GM08714 (cell line): ENCODE results near the gene NOP53.
"Not testable (repeated sequence)": the region's sequence is repeated elsewhere in the genome, so short reads cannot be mapped to it uniquely, and the experiment has no call there.

Experiments used
- H3K4me3 ChIP-seq: fragments of 200-500 bp; sonication (Bioruptor generic); 2 replicates; pipeline ENCODE4 v1.5.1; 2014; ENCODE audit warnings: mild to moderate bottlenecking, low read length, inconsistent platforms
- ZNF274 ChIP-seq: IDR thresholded peaks from 2 replicates; pipeline ENCODE4 v1.6.1; 2012; ENCODE audit warnings: mild to moderate bottlenecking, low read depth, low read length

Gene NOP53

DNA sequence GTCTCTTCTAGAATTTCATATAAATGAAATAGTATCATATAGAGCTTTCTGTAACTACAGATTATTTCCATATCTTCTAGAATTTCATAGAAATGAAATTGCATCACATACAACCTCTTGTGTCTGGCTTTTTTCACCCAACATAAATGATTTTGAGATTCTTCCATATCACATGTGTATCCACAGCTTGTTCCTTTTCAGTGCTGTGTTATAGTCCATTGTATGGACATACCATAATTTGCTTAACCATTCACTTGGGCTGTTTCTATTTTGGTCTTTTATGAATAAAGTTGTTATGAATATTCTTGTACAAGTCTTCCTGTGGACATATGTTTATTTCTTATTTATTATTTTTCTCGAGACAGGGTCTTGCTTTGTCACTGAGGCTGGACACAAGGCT lies 47.3 kb downstream of the NOP53 start:
- H3K4me3 ChIP-seq: no peak overlapping the region
- no peak for TF ChIP-seq ZNF274

DNA sequence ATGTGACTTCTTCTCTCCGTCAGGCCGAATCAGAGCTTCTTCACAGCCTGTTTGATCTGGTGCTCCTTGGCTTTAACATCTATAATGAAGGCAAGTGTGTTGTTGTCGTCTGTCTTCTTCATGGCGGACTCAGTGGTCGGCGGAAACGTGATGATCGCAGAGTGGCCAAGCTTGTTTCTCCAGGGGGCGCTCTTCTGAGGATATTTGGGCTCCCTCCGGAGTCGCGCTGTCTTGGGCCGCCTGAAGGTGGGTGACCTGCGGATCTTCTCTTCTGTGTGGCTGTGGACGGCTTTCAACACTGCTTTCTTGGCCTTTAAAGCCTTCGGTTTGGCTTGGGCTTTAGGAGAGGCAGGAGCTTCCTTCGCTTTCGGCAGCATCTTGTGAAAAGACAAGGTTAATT lies 49.2 kb downstream of the NOP53 start:
- TF ChIP-seq ZNF274: no peak
- no peak overlapping the region for H3K4me3 ChIP-seq

DNA sequence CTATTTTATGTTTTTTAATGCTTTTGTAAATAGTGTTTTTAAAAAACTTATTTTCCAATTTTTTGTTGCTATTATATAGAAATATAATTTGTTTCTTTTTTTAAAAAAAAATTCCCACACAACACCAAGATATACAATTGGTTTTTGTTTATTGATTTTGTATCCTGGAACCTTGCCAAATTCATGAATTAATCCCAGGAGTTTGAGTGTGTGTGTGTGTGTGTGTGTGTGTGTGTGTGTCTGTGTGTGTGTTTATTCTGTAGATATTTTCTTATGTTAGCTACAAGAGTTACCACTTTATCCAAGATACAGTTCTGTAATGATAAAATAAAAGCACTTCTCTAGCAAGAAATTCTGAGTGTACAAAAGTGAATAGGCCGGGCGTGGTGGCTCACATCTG lies 51.4 kb downstream of the NOP53 start:
- no peak overlapping the region for H3K4me3 ChIP-seq
- no peak for TF ChIP-seq ZNF274

DNA sequence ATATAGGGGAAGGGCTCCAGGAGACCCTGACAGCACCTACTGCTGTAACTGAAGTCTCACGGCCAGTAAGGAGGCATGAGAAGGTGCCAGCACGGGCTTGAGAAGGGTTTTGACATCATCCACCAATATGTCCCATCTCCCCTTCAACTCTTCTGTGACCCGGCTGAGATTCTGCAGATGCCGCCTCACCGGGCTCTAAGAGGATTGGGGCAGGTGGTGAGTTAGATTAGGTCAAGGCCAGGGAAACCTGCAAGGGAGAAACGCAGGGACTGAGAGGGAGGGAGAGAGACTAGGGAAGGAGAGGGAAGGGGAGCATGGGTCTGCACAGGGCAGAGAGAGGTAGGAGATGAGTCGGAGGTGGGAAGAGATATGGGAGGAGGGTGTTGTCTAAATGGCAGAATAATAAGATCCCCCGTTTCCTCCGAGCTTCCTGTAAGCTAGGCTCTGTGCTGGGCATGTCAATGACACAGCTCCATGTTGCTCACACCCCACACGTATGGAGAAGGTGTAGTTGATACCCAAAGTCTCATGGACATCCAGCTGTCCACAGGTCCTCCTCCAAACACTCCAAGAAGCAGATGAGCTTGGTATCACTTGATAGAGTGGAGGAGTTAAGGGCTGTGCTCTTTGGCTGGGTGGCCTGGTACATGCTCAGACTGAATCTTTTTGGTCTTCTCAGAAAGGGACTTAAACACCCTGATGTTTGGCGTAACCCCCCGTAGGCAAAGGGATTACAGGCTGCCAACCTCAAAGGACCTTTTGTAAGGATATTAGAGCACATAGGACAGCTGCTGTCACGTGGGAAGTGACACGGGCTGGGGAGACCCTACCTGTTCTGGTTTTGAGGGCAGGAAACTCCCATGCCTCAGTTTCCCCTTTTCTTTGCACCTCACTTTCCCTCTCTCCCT lies 52.9 kb downstream of the NOP53 start:
- no peak for TF ChIP-seq ZNF274
- H3K4me3 ChIP-seq: no peak overlapping the region

DNA sequence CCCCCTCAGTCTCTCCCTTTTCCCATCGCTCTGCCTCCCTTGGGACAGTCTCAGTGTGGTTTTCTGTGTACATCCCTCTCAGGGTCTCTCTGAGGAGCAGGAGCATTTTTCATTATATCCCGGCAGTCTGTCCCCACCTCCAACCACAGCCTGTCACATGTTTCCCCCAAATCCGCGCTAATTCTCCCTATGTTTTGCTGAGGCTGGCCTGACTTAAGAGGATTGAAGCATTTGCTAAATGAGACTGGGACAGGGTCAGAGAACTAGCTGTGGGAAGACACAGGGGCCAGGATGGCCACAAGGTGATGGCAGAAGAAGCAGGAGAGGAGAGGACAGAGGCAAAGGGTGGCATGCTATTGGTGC lies 53.5 kb downstream of the NOP53 start:
- no peak for TF ChIP-seq ZNF274
- H3K4me3 ChIP-seq: no peak overlapping the region

DNA sequence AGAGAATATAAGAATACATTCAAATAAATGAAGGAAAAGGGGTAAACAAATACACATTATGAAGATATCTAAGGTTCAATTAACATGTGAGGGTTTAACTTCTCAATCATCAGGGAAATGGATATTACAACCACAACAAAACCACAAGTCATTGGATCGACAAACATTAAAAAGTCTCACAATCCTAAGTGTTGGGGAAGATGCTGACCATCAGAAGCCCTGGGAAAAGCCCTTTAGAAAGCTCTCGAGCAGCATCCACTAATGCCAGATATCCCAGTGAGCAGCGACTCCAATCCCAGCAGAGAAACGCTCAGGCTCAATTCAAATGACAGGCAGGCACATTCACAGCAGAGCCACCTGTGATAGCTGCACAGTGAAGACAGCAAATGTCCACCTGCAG lies 55.9 kb downstream of the NOP53 start:
- no peak for TF ChIP-seq ZNF274
- no peak overlapping the region for H3K4me3 ChIP-seq

DNA sequence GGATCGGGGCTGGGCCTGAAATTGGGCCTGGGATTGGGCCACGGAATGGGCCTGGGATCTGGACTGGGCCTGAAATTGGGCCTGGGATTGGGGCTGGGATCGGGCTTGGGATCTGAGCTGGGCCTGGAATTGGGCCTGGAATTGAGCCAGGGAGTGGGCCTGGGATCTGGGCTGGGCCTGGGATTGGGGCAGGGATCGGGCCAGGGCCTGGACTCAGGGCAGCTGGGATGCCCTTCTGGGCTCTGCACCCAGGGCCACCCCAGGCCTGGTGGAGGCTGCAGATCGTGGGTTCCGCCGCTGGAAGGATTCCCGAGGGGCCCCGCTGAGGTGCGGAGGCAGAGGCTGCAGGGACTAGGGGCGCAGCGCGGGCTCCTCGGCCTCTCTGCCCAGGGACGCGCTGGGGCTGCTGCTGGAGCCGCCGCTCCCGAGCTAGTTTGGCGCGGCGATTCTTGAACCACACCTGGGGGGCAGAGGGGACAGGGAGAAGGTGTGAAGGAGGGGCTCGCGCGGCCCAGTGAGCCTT lies 57.2 kb downstream of the NOP53 start:
- no peak overlapping the region for H3K4me3 ChIP-seq
- no peak for TF ChIP-seq ZNF274

DNA sequence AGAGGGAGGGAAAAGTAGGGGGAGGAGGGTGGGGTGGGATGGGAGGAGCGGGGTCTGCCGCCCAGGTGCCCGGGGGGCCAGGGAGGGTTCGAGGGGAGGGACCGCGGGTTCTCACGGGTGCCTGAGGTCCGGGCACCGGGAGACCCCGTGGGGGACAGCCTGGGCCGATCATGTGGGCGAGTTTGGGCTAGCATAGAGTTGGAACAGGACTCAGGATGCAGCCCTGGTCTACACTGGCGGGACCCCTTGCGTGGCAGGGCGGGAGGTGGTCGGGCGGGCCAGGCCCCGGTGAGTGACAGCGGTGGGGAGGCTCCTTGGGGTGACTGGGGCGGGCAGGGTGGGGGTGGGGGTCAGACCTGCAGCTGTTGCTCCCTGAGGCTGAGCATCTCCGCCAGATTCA lies 57.8 kb downstream of the NOP53 start:
- not testable (repeated sequence) for H3K4me3 ChIP-seq

DNA sequence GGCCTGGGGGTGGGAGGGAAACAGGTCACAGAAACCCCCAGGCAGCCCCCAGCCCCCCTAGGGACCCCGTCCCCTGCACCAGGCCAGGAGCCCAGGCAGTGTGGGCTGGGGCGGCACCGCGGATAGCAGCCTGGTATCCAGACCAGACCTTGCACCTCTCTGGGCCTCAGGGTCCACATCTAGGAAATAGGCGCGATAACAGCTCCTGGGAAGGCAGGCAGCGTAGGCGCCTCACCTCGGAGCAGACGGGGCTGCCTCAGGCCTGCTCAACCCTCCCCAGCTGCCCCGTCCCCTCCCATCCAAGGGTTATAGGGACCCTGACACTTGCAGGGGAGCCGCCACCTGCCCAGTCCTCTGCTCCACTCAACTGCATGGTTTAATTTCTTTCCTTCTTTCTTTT lies 58.3 kb downstream of the NOP53 start:
- H3K4me3 ChIP-seq: not testable (repeated sequence)

DNA sequence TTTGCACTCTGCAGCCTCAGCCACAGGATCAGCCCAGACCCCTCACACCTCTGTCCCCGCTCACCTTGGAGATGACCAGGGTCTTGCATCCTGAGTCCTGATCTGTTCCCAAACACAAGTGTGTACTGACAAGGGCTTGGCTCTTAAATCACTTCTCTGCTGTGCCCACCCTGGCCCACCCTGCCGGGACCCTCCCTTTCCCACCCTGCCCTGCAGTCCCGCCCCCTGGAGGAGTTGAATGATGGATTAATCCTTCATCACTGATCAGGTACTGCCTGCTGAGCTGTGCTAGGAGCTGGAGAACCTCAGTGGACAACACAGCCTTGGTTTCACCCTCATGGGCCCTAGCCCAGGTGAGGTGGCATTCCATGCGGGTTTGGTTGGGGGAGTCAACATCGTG lies 59.1 kb downstream of the NOP53 start, which contains the start of gene TPRX1:
TSS of gene TPRX1 (minus strand) at position 101 of the 400 bp plus-strand sequence. CDS start at position 89, 12 bp downstream.
- H3K4me3 ChIP-seq: not testable (repeated sequence)

DNA sequence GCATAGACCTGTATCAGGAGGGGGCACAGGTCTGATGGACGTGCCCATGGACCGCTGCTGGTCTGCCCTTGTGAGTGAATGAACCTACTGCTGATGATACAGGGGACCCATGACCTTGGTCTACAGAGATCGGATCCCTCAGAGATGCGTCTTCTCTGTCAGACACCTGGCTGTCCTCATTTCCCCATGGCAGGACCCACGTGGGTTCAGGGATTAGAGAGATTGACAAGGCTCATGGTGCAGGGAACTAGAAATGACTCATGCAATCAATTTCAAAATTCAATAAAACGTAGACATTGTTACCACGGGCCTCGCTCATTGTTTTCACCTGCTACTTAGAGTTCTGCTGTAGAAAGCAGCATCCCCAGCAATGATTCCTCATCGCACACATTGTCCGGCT lies 60.0 kb downstream of the NOP53 start:
- no peak for TF ChIP-seq ZNF274
- H3K4me3 ChIP-seq: no peak overlapping the region

DNA sequence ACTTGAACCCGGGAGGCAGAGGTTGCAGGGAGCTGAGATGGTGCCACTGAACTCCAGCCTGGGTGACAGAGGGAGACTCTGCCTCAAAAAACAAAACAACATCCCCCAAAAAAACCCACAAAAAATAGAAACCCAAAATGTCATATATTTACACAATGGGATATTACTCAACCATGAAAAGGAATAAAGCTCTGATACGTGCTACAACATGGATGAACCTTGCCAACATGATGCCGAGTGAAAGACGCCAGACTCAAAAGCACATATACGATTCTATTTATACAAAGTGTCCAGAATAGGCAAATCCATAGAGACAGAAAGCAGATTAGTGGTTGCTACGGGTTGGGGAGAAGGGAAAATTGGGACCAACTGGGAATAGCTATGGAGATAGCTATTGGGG lies 61.1 kb downstream of the NOP53 start:
- H3K4me3 ChIP-seq: no peak overlapping the region
- TF ChIP-seq ZNF274: no peak
